HG03196 (cell line): ENCODE results near the gene STK39.
"Not testable (repeated sequence)": the region's sequence is repeated elsewhere in the genome, so short reads cannot be mapped to it uniquely, and the experiment has no call there.

ENCODE experiments used
- ATAC-seq: cut with Tn5 transposase; IDR thresholded peaks from one replicate; pipeline ENCODE4 v1.9.1; 2021; ENCODE audit not compliant: unreplicated experiment

Gene STK39

DNA sequence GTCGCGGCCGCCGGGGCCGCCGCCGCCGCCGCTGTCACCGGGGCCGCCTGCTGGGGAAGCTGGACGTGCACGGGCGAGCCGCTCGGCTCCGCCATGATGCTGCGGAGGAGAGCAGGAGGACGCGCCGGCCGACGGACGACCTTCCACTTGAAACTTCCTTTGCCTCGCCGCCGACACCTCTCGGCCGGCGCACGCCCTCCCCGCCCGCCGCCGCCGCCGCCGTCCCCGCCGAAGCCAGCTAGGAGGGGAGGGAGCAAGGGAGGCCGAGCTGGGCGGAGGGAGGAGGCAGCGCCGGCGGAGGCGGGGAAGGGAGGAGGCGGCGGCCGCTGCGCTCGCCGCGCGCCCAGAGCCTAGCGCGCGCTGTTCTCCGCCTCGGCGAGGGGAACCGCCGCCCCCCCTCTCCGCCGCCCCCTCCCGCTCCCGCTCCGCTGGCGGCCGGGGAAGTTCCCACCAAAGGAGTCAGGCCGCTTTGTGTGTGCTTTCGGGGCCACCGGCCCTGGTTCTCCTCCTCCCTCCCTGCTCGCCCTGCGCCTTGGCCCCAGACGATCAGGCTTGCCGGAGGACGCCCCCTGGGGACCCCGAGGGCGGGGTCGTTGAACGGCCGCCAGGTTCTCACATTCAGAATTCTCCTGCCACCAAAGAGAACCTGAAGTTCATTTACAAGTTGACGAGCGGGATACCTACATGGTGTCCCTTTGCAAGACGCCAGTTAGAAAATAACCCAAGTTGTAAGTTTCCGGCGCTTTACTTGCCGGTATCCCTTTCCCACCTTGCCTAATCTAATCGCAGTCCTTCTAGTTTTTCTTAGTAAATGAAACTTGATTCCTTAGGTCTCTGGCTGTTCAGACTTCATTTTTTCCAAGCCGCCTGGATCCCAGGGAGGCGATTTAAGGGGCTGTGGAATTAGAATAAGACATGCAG lies at the start of gene STK39:
Gene STK39, minus strand, starts transcription at position 255 of the 921 bp plus-strand sequence. Its CDS starts 160 bp downstream, at position 95.
- peak; percentile 78 for ATAC-seq

GRCh38 chr2:168295051-168295450 lies 47.7 kb upstream of the STK39 start:
- ATAC-seq = no peak

- no peak for ATAC-seq
Observed at GRCh38 chr2:168294409-168294808, 47.0 kb upstream of the STK39 start.

- no peak for ATAC-seq
Observed at GRCh38 chr2:168293766-168294165, 46.4 kb upstream of the STK39 start.

- no peak for ATAC-seq
Observed at GRCh38 chr2:168290391-168290790, 43.0 kb upstream of the STK39 start.

GRCh38 chr2:168289880-168290279 lies 42.5 kb upstream of the STK39 start:
- ATAC-seq = no peak

DNA sequence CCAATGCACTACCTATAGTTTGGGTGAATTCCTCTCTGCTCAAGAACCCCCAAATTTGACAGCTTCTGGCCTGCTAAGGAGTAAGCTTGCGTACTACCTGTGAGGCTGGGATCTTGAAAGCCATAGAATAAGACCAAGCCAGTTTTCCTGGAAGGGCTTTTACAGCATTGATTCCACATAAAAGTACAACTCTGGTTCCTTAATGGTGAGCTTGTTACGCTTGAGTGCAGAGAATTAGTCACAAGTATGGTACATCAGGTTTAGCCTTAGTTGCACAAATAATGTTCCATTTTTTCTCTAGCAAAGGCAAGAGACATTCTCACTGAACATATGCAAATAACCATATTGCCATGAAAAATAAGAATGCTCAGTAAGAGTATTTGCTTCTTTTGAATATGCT lies 39.1 kb upstream of the STK39 start:
- no peak for ATAC-seq

DNA sequence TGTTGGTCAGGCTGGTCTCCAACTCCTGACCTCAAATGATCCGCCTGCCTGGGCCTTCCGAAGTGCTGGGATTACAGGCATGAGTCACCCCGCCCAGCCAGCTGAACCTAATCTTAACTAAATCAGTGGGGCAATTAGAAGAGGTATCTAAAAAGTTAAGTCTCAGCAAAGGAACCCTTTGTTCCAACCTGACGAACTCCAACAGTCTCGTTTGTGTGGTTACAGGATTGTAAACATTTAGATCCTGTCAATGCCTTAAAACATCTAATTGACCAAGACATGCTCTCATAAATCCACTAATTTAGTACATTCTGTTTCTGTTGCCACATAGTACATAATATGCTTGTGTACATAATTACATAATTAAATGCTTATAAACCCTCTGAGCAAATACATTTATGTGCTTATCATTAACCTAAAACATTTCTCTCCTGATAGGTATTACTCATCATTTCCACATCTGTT lies 31.1 kb upstream of the STK39 start:
- ATAC-seq = no peak

GRCh38 chr2:168277276-168277675 lies 29.9 kb upstream of the STK39 start:
- no peak for ATAC-seq

GRCh38 chr2:168272225-168272624 lies 24.8 kb upstream of the STK39 start:
- ATAC-seq = no peak

DNA sequence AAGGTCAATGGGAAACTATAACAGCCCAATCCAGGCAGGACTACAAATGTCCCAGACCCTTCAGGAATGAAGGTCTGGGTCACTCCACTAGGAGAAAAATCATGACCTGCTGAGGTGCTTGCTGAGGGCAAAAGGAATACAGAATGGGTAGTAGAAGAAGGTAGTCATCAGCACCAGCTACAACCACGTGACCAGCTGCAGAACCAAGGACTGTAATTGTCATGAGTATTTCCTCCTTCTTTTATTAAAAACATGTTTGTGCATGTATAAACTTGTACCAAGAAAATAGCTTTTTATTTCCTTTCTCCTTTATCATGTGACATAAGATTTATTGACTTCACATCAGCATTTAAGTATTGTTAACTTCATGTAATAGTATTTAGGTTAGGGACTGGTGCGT lies 15.5 kb upstream of the STK39 start:
- not testable (repeated sequence) for ATAC-seq

DNA sequence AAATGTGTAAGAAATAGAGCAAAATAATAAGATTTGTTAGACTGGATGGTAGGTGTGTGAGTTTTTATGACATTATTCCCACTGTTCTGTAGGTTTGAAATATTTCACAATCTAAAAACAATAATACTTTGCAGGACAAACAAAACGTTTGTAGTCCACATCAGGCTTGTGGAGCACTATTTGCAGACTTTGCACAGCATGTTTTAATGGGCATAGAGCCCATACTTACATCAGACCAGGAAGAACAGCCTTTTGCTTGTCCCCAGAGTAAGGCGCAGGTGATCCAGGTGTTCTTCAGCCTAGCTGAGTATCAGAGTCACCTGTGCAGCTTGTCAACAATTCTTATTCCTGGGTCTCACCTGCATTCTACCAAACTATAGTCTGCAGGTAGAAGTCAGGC lies 9.1 kb upstream of the STK39 start:
- ATAC-seq = no peak

DNA sequence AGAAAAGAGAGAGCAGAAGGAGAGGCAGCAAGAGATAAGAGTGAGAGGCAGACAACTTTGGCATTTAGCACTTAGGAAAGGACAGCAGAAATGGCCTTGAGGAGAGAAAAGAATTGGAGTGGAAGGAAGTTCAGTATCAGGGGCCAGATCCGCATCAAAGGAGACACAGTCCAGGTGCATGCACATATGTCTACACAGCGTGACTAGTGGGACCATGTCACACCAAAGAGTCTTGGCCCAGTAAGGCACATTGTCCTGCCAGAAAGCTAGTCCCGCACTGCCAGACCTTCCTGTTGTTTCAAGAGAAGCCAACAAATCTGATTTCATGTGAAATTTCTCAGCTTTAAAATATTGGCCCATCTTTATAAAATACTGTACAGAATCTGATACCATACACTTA lies 8.5 kb upstream of the STK39 start:
- ATAC-seq = no peak

- ATAC-seq = no peak
Observed at GRCh38 chr2:168255103-168255502, 7.7 kb upstream of the STK39 start.

GRCh38 chr2:168254158-168254935 lies 7.0 kb upstream of the STK39 start:
- no peak for ATAC-seq

DNA sequence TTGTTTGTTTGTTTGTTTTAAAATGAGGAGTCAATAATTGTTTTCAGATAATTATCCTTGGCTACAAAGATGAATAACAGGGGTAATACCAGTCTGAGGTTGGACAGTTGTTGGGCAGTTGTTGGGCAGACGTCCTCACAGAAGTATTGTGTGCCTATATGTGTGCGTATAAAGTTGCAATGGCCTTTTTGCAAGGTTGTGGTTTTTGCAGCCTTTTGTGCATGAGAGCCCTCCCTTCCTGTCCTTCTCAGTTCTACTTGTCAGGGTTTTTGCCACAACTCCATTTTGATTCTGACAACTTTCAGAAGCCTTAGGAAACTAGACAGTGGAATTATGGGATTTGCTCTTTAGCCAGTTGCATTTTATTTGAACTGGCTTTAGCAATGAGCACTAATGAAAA lies 6.0 kb upstream of the STK39 start:
- ATAC-seq = no peak

- no peak for ATAC-seq
Observed at GRCh38 chr2:168252976-168253375, 5.6 kb upstream of the STK39 start.

DNA sequence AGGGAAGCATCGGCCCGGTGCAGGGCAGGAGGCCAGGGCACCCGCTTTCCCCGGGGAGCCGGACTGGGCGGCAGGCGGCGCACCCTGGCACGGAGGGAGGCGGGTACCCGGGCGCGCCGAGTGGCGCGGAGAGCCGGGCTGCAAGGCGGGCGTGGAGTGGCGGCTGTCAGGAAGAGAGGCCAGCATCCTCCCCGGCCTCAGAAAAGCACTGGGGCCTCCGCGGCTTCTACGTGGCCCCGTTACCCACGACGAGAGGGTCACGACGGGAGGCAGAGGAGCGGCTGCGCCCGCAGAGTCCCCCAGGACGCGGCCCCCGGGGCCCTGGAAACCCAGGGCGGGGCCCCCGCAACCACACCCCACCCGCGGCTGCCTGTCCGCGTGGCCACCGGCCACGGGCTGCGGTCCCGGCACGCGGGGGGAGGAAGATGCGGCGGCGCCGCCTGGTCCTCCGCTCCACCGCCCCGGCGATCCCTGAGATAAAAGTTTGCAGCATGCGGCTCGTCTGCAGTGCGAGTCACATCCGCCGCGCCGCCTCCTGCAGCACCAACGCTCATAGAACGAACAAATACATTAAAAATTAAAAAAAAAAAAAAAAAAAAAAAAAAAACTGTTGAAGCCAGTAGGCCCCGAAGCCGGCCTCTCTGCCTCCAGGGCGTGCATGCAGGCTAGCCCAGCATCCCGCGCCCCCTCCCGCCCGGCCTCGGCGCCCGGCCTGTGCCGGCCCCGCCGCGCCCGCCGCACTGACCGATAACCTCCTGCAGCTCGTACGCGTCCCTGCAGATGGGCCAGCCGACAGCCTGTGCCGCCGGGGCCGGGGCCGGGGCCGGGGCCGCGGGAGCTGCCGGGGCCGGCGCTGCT lies 683 bp downstream of the STK39 start:
- peak; percentile 57 for ATAC-seq

GRCh38 chr2:168246072-168246482 lies 1.3 kb downstream of the STK39 start:
- ATAC-seq = no peak

- ATAC-seq = no peak
Observed at GRCh38 chr2:168245074-168245825, 2.1 kb downstream of the STK39 start.
